ENCODE measurements around the gene ADM2. TPM values are rescaled to one million over a fixed set of nuclear protein-coding genes. Genes with fewer than 3 reads are reported as not detected.

Gene ADM2
- total and polyA plus RNA-seq, 2 of the 13 experiments (the other 11 are each of a cell fraction or from before 2014, with no cell fraction given), result 1.2 to 3.0 TPM

DNA sequence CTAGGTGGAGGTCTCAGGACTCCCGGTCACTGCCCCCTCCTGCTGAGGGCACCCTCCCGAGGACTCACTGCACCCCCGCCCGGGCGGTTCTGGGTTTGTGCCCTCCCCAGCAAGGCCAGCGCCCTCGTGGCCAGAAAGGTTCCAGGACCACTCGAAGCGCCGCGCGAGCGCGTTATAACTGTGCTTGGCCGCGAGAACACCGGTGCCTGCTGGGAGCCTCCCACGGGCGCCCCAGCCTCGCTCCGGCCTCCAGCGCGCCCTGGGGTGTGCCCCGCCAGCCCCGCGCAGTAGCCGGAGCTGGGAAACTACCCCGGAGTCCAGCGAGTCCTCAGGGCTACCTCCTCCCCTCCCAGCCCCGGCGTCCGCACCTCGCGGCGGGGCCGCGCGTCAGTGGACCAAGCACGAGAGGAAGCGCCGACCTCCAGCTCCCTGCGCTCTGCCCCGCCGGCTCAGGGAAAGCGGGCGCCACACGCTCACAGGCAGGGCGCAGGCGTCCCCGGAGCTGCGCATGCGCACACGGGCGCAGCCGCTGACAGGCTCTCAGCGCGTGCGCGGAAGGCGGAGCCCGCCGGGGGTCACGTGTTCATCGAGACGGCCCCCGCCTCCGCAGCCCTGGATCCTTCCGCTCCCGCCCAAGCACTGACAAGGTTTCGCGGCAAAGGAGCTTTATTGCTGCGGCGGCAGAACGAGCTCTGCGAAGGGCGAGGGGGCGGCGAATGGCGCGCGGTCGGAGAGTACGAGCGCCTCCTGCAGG, 43.9 kb downstream of the ADM2 start, which contains the start of gene SCO2 (continued):
- TF ChIP-seq, protein P1, sequence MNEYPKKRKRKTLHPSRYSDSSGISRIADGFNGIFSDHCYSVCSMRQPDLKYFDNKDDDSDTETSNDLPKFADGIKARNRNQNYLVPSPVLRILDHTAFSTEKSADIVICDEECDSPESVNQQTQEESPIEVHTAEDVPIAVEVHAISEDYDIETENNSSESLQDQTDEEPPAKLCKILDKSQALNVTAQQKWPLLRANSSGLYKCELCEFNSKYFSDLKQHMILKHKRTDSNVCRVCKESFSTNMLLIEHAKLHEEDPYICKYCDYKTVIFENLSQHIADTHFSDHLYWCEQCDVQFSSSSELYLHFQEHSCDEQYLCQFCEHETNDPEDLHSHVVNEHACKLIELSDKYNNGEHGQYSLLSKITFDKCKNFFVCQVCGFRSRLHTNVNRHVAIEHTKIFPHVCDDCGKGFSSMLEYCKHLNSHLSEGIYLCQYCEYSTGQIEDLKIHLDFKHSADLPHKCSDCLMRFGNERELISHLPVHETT (CRISPR knock-in tag; conservative IDR thresholded peaks at IDR 0.05), result peak; percentile 80
- TF ChIP-seq, protein P2, sequence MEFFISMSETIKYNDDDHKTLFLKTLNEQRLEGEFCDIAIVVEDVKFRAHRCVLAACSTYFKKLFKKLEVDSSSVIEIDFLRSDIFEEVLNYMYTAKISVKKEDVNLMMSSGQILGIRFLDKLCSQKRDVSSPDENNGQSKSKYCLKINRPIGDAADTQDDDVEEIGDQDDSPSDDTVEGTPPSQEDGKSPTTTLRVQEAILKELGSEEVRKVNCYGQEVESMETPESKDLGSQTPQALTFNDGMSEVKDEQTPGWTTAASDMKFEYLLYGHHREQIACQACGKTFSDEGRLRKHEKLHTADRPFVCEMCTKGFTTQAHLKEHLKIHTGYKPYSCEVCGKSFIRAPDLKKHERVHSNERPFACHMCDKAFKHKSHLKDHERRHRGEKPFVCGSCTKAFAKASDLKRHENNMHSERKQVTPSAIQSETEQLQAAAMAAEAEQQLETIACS (CRISPR knock-in tag; IDR thresholded peaks at IDR 0.05), result peak; percentile 59
- TF ChIP-seq, protein P3, sequence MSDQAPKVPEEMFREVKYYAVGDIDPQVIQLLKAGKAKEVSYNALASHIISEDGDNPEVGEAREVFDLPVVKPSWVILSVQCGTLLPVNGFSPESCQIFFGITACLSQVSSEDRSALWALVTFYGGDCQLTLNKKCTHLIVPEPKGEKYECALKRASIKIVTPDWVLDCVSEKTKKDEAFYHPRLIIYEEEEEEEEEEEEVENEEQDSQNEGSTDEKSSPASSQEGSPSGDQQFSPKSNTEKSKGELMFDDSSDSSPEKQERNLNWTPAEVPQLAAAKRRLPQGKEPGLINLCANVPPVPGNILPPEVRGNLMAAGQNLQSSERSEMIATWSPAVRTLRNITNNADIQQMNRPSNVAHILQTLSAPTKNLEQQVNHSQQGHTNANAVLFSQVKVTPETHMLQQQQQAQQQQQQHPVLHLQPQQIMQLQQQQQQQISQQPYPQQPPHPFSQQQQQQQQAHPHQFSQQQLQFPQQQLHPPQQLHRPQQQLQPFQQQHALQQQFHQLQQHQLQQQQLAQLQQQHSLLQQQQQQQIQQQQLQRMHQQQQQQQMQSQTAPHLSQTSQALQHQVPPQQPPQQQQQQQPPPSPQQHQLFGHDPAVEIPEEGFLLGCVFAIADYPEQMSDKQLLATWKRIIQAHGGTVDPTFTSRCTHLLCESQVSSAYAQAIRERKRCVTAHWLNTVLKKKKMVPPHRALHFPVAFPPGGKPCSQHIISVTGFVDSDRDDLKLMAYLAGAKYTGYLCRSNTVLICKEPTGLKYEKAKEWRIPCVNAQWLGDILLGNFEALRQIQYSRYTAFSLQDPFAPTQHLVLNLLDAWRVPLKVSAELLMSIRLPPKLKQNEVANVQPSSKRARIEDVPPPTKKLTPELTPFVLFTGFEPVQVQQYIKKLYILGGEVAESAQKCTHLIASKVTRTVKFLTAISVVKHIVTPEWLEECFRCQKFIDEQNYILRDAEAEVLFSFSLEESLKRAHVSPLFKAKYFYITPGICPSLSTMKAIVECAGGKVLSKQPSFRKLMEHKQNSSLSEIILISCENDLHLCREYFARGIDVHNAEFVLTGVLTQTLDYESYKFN (CRISPR knock-in tag; conservative IDR thresholded peaks at IDR 0.05), result peak; percentile 6
- no peak for TF ChIP-seq ZC3H4 (CRISPR knock-in tag; IDR thresholded peaks at IDR 0.05; ENCODE audit: borderline replicate concordance)
- TF ChIP-seq, protein P4, sequence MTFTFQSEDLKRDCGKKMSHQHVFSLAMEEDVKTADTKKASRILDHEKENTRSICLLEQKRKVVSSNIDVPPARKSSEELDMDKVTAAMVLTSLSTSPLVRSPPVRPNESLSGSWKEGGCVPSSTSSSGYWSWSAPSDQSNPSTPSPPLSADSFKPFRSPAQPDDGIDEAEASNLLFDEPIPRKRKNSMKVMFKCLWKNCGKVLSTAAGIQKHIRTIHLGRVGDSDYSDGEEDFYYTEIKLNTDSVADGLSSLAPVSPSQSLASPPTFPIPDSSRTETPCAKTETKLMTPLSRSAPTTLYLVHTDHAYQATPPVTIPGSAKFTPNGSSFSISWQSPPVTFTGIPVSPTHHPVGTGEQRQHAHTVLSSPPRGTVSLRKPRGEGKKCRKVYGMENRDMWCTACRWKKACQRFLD (CRISPR knock-in tag; IDR thresholded peaks at IDR 0.05; ENCODE audit: borderline replicate concordance), result peak; percentile 55; the same call in 1 of the 2 replicates
- TF ChIP-seq ZBTB42 (CRISPR knock-in tag; IDR thresholded peaks at IDR 0.05), result 0 out of 2 replicates have a peak, but pooled peaks have one; percentile 31
- TF ChIP-seq ZNF569 (CRISPR knock-in tag; IDR thresholded peaks at IDR 0.05; ENCODE audit: borderline replicate concordance), result no peak
- peak; percentile 62; the same call in 1 of the 2 replicates for TF ChIP-seq WIZ (CRISPR knock-in tag; IDR thresholded peaks at IDR 0.05)
- no peak for TF ChIP-seq SALL2 (CRISPR knock-in tag; IDR thresholded peaks at IDR 0.05)
- peak; percentile 65; the same call in 1 of the 2 replicates for TF ChIP-seq NFATC3 (CRISPR knock-in tag; IDR thresholded peaks at IDR 0.05)
- TF ChIP-seq RCOR2 (CRISPR knock-in tag; IDR thresholded peaks at IDR 0.05), result no peak
- TF ChIP-seq JUN (CRISPR knock-in tag; IDR thresholded peaks at IDR 0.05), result no peak
- TF ChIP-seq ZNF510 (CRISPR knock-in tag; IDR thresholded peaks at IDR 0.05; ENCODE audit: low read depth), result 0 out of 2 replicates have a peak, but pooled peaks have one; percentile 8
- no peak for TF ChIP-seq ZNF362 (CRISPR knock-in tag; IDR thresholded peaks at IDR 0.05; ENCODE audit: borderline replicate concordance)
- no peak for TF ChIP-seq ZNF282 (IDR thresholded peaks at IDR 0.05; ENCODE audit: partially characterized antibody)
- TF ChIP-seq SOX5 (CRISPR knock-in tag; IDR thresholded peaks at IDR 0.05; ENCODE audit: borderline replicate concordance), result no peak
- TF ChIP-seq ZNF563 (CRISPR knock-in tag; IDR thresholded peaks at IDR 0.05), result no peak
- TF ChIP-seq, protein P5, sequence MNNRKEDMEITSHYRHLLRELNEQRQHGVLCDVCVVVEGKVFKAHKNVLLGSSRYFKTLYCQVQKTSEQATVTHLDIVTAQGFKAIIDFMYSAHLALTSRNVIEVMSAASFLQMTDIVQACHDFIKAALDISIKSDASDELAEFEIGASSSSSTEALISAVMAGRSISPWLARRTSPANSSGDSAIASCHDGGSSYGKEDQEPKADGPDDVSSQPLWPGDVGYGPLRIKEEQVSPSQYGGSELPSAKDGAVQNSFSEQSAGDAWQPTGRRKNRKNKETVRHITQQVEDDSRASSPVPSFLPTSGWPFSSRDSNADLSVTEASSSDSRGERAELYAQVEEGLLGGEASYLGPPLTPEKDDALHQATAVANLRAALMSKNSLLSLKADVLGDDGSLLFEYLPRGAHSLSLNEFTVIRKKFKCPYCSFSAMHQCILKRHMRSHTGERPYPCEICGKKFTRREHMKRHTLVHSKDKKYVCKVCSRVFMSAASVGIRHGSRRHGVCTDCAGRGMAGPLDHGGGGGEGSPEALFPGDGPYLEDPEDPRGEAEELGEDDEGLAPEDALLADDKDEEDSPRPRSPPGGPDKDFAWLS (CRISPR knock-in tag; IDR thresholded peaks at IDR 0.05; ENCODE audit: borderline replicate concordance), result no peak
- TF ChIP-seq ZNF143 (CRISPR knock-in tag; IDR thresholded peaks at IDR 0.05), result peak; percentile 79

All from HepG2 (cell line).